HepG2 (cell line): ENCODE results near the gene RALY. TPM values are rescaled to one million over a fixed set of nuclear protein-coding genes. Genes with fewer than 3 reads are reported as not detected.

Experiments used
- BHLHE40 ChIP-seq: IDR thresholded peaks from 2 replicates; pipeline ENCODE4 v1.6.1; 2011; ENCODE audit warnings: low read length, improper control_type of control experiment
- DNMT1 ChIP-seq: sonication (generic); formaldehyde crosslinking; IDR thresholded peaks from 2 replicates; pipeline ENCODE4 v1.5.1; 2020; ENCODE audit warnings: mild to moderate bottlenecking, missing genetic modification reagents
- FOXA1 ChIP-seq, 2 experiments: fragments of 450-650 bp in 1 of 2; sonication (generic) in 1 of 2; formaldehyde crosslinking in 1 of 2; IDR thresholded peaks; 2 replicates each; pipeline versions ENCODE4 v1.4.0 to v1.6.1; 2016 to 2020; ENCODE audit warnings: missing genetic modification reagents in 1 of 2
- HOXA5 ChIP-seq: sonication (generic); formaldehyde crosslinking; IDR thresholded peaks from 2 replicates; pipeline ENCODE4 v1.4.0; 2020; ENCODE audit warnings: missing genetic modification reagents
- HOXA7 ChIP-seq: sonication (generic); formaldehyde crosslinking; IDR thresholded peaks from 2 replicates; pipeline ENCODE4 v1.8.1; 2022; ENCODE audit warnings: mild to moderate bottlenecking, missing genetic modification reagents, moderate library complexity
- KDM5A ChIP-seq: fragments of 200-600 bp; sonication (generic); IDR thresholded peaks from 2 replicates; pipeline ENCODE4 v1.7.0; 2018; ENCODE audit warnings: antibody characterized with exemption, mild to moderate bottlenecking, low read length, borderline replicate concordance
- KLF15 ChIP-seq: sonication (generic); formaldehyde crosslinking; IDR thresholded peaks from 2 replicates; pipeline ENCODE4 v1.8.1; 2023; ENCODE audit warnings: borderline replicate concordance, mild to moderate bottlenecking, inconsistent platforms, missing genetic modification reagents, mixed read lengths
- MAF1 ChIP-seq: sonication (generic); formaldehyde crosslinking; IDR thresholded peaks from 2 replicates; pipeline ENCODE4 v1.5.0; 2020; ENCODE audit warnings: missing genetic modification reagents, borderline replicate concordance
- NFYC ChIP-seq: IDR thresholded peaks from 2 replicates; pipeline ENCODE4 v1.6.1; 2016; ENCODE audit warnings: missing genetic modification reagents, missing compliant biosample characterization
- RFX1 ChIP-seq: fragments of 450-650 bp; IDR thresholded peaks from 2 replicates; pipeline ENCODE4 v1.6.1; 2017
- SIX1 ChIP-seq: sonication (generic); formaldehyde crosslinking; IDR thresholded peaks from 2 replicates; pipeline ENCODE4 v1.4.0; 2020; ENCODE audit warnings: missing genetic modification reagents, borderline replicate concordance
- SNAI1 ChIP-seq: sonication (generic); formaldehyde crosslinking; IDR thresholded peaks from 2 replicates; pipeline ENCODE4 v1.5.0; 2020; ENCODE audit warnings: mild to moderate bottlenecking, missing genetic modification reagents, borderline replicate concordance
- TRIM24 ChIP-seq: sonication (generic); formaldehyde crosslinking; IDR thresholded peaks from 2 replicates; pipeline ENCODE4 v1.8.0; 2022; ENCODE audit warnings: mild to moderate bottlenecking, missing genetic modification reagents
- WIZ ChIP-seq: sonication (generic); formaldehyde crosslinking; IDR thresholded peaks from 2 replicates; pipeline ENCODE4 v1.5.1; 2020; ENCODE audit warnings: mild to moderate bottlenecking, missing genetic modification reagents
- YEATS2 ChIP-seq: sonication (generic); formaldehyde crosslinking; IDR thresholded peaks from 2 replicates; pipeline ENCODE4 v1.4.0; 2020; ENCODE audit warnings: missing genetic modification reagents, borderline replicate concordance
- ZBTB21 ChIP-seq: sonication (generic); formaldehyde crosslinking; IDR thresholded peaks from 2 replicates; pipeline ENCODE4 v1.4.0; 2020; ENCODE audit warnings: missing genetic modification reagents
- ZNF180 ChIP-seq: sonication (generic); formaldehyde crosslinking; IDR thresholded peaks from 2 replicates; pipeline ENCODE4 v1.4.0; 2020; ENCODE audit warnings: low read depth, missing genetic modification reagents, borderline replicate concordance
- ZNF333 ChIP-seq: sonication (generic); formaldehyde crosslinking; IDR thresholded peaks from 2 replicates; pipeline ENCODE4 v1.4.0; 2020; ENCODE audit warnings: mild to moderate bottlenecking, missing genetic modification reagents, borderline replicate concordance
- ZNF432 ChIP-seq: sonication (generic); formaldehyde crosslinking; IDR thresholded peaks from 2 replicates; pipeline ENCODE4 v1.5.0; 2020; ENCODE audit warnings: missing genetic modification reagents, mild to moderate bottlenecking, borderline replicate concordance
- ZNF44 ChIP-seq: sonication (generic); formaldehyde crosslinking; IDR thresholded peaks from 2 replicates; pipeline ENCODE4 v1.5.1; 2020; ENCODE audit warnings: mild to moderate bottlenecking, missing genetic modification reagents
- ZNF546 ChIP-seq: sonication (generic); formaldehyde crosslinking; conservative IDR thresholded peaks from 2 replicates; pipeline ENCODE4 v1.8.1; 2023; ENCODE audit warnings: mild to moderate bottlenecking, missing genetic modification reagents
- ZNF709 ChIP-seq: sonication (generic); formaldehyde crosslinking; IDR thresholded peaks from 2 replicates; pipeline ENCODE4 v1.5.0; 2020; ENCODE audit warnings: mild to moderate bottlenecking, missing genetic modification reagents
- ZNF747 ChIP-seq: sonication (generic); formaldehyde crosslinking; IDR thresholded peaks from 2 replicates; pipeline ENCODE4 v1.8.1; 2023; ENCODE audit warnings: missing genetic modification reagents, mild to moderate bottlenecking, borderline replicate concordance
- ZNF792 ChIP-seq: IDR thresholded peaks from 2 replicates; pipeline ENCODE4 v1.6.1; 2016
- polyA plus RNA-seq, 8 experiments: library from polyadenylated mRNA; depleted of rRNA in 3 of 8; stranded (reverse) in 7 of 8; unstranded in 1 of 8; fragments of >200 nt; fragmentation: Illumina TruSeq in 4 of 8; extraction: Trizol in 4 of 8; gene quantifications; 2 replicates each; pipeline versions ENCODE4 v1.2.1 to v1.2.3, GENCODE V29; 2011 to 2016; ENCODE audit warnings: low read depth in 4 of 8, missing spikeins in 1 of 8, mixed read lengths in 1 of 8; ENCODE audit not compliant: insufficient read depth in 1 of 8
- total RNA-seq, 5 experiments: library from RNA; depleted of rRNA; stranded (reverse); fragments of >200 nt; fragmentation: Illumina TruSeq; extraction: Trizol; gene quantifications; 2 replicates each; pipeline ENCODE4 v1.2.3, GENCODE V29; 2016; ENCODE audit warnings: low read depth in 1 of 5
- TF ChIP-seq, protein P1 (sequence below): sonication (generic); formaldehyde crosslinking; conservative IDR thresholded peaks from 2 replicates; pipeline ENCODE4 v1.4.0; 2020; ENCODE audit warnings: missing genetic modification reagents
- TF ChIP-seq, protein P2 (sequence below): sonication (generic); formaldehyde crosslinking; IDR thresholded peaks from 2 replicates; pipeline ENCODE4 v1.4.0; 2020; ENCODE audit warnings: mild to moderate bottlenecking, missing genetic modification reagents
- TF ChIP-seq, protein P3 (sequence below): IDR thresholded peaks from 2 replicates; pipeline ENCODE4 v1.6.1; 2016; ENCODE audit warnings: missing compliant biosample characterization, missing genetic modification reagents, borderline replicate concordance

The RALY gene
- total and polyA plus RNA-seq, 2 of the 13 experiments (the other 11 are each of a cell fraction or from before 2014, with no cell fraction given): 178 to 186 TPM

DNA sequence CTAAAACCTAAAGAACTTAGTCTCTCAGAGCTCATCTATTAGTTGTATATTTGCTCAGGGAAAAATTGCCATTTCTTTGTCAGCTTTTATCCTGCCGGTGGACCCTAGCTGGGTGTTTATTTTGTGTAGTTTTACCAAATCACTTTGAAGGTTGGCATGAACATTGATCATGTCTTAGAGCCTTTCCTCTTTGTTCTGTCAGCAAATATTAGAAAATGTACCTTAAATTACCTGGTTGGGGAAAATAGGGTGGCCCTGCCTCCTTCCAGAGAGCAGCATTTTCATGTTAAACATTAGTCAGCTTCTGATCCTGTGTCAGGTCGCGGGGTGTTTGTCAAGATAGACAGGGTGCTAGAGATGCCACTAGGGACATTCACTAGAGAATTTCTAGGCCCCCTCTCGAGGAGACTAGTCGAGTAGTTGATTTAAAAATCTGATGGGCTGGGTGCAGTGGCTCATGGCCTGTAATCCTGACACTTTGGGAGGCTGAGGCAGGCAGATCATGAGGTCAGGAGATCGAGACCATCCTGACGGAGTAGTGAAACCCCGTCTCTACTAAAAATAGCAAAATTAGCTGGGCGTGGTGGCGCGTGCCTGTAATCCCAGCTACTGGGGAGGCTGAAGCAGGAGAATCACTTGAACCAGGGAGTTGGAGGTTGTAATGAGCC is 11.2 kb downstream of the RALY start (continued):
- TF ChIP-seq HOXA5 (CRISPR knock-in tag): peak; percentile 93; the same call in 1 of the 2 replicates
- TF ChIP-seq TRIM24: no peak
- no peak for TF ChIP-seq ZNF333 (CRISPR knock-in tag)
- TF ChIP-seq ZNF432 (CRISPR knock-in tag): no peak
- no peak for TF ChIP-seq RFX1
- TF ChIP-seq BHLHE40: no peak
- TF ChIP-seq, protein P1, sequence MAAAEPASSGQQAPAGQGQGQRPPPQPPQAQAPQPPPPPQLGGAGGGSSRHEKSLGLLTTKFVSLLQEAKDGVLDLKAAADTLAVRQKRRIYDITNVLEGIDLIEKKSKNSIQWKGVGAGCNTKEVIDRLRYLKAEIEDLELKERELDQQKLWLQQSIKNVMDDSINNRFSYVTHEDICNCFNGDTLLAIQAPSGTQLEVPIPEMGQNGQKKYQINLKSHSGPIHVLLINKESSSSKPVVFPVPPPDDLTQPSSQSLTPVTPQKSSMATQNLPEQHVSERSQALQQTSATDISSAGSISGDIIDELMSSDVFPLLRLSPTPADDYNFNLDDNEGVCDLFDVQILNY (CRISPR knock-in tag): no peak
- TF ChIP-seq YEATS2 (CRISPR knock-in tag): peak; percentile 29; the same call in 1 of the 2 replicates
- TF ChIP-seq, protein P2, sequence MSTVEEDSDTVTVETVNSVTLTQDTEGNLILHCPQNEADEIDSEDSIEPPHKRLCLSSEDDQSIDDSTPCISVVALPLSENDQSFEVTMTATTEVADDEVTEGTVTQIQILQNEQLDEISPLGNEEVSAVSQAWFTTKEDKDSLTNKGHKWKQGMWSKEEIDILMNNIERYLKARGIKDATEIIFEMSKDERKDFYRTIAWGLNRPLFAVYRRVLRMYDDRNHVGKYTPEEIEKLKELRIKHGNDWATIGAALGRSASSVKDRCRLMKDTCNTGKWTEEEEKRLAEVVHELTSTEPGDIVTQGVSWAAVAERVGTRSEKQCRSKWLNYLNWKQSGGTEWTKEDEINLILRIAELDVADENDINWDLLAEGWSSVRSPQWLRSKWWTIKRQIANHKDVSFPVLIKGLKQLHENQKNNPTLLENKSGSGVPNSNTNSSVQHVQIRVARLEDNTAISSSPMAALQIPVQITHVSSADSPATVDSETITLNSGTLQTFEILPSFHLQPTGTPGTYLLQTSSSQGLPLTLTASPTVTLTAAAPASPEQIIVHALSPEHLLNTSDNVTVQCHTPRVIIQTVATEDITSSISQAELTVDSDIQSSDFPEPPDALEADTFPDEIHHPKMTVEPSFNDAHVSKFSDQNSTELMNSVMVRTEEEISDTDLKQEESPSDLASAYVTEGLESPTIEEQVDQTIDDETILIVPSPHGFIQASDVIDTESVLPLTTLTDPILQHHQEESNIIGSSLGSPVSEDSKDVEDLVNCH (CRISPR knock-in tag): 0 out of 2 replicates have a peak, but pooled peaks have one; percentile 50
- peak; percentile 32; the same call in 1 of the 2 replicates for TF ChIP-seq KDM5A
- no peak for TF ChIP-seq HOXA7 (CRISPR knock-in tag)
- TF ChIP-seq FOXA1 (IDR thresholded peaks at IDR 0.05): 0 out of 2 replicates have a peak, but pooled peaks have one; percentile 29
- TF ChIP-seq FOXA1 (CRISPR knock-in tag; IDR thresholded peaks at IDR 0.05): peak; percentile 94
- no peak for TF ChIP-seq ZBTB21
- no peak for TF ChIP-seq DNMT1 (CRISPR knock-in tag)
- peak; percentile 70; the same call in 1 of the 2 replicates for TF ChIP-seq ZNF747 (CRISPR knock-in tag)
- TF ChIP-seq, protein P3, sequence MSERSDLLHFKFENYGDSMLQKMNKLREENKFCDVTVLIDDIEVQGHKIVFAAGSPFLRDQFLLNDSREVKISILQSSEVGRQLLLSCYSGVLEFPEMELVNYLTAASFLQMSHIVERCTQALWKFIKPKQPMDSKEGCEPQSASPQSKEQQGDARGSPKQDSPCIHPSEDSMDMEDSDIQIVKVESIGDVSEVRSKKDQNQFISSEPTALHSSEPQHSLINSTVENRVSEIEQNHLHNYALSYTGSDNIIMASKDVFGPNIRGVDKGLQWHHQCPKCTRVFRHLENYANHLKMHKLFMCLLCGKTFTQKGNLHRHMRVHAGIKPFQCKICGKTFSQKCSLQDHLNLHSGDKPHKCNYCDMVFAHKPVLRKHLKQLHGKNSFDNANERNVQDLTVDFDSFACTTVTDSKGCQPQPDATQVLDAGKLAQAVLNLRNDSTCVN (CRISPR knock-in tag): no peak
- TF ChIP-seq ZNF546 (CRISPR knock-in tag): no peak
- no peak; the same call in 1 of the 2 replicates for TF ChIP-seq ZNF792 (CRISPR knock-in tag)
- TF ChIP-seq SIX1 (CRISPR knock-in tag): peak; percentile 98
- TF ChIP-seq ZNF180 (CRISPR knock-in tag): no peak
- no peak for TF ChIP-seq ZNF709 (CRISPR knock-in tag)
- no peak for TF ChIP-seq WIZ (CRISPR knock-in tag)
- peak; percentile 85; the same call in 1 of the 2 replicates for TF ChIP-seq ZNF44
- no peak for TF ChIP-seq MAF1 (CRISPR knock-in tag)
- no peak for TF ChIP-seq SNAI1 (CRISPR knock-in tag)
- TF ChIP-seq NFYC (CRISPR knock-in tag): no peak
- no peak for TF ChIP-seq KLF15 (CRISPR knock-in tag)
